HL-60 (cell line): ENCODE data around the gene FBXW5.

Source experiments
- DNase-seq, 2 experiments: peaks; one replicate each; pipeline ENCODE4 v3.0.0-alpha.2; 2010 to 2020; ENCODE audit warnings: low read depth in 1 of 2, low spot score in 1 of 2
- H3K27ac ChIP-seq: fragments of 250-450 bp; sonication (Bioruptor Pico); replicated peaks from 2 replicates; pipeline ENCODE4 v1.5.1; 2020; ENCODE audit warnings: mild to moderate bottlenecking, moderate library complexity
- H3K27me3 ChIP-seq: fragments of 250-450 bp; sonication (Bioruptor Pico); 2 replicates; pipeline ENCODE4 v1.5.1; 2021; ENCODE audit warnings: mild to moderate bottlenecking, moderate library complexity; ENCODE audit not compliant: insufficient read depth, poor library complexity, severe bottlenecking
- H3K4me3 ChIP-seq: replicated peaks from 2 replicates; pipeline ENCODE4 v1.5.1; 2011; ENCODE audit warnings: mild to moderate bottlenecking, control low read depth, low read length; ENCODE audit not compliant: insufficient read depth
- CTCF ChIP-seq: IDR thresholded peaks from one replicate; pipeline ENCODE4 v1.5.1; 2011; ENCODE audit warnings: low read length, control low read depth, inconsistent platforms; ENCODE audit not compliant: insufficient read depth
- GABPA ChIP-seq: IDR thresholded peaks from 2 replicates; pipeline ENCODE4 v1.6.1; 2012; ENCODE audit warnings: low read depth
- POLR2AphosphoS5 ChIP-seq: IDR thresholded peaks from 2 replicates; pipeline ENCODE4 v1.6.1; 2012; ENCODE audit warnings: low read depth
- SPI1 ChIP-seq: IDR thresholded peaks from 2 replicates; pipeline ENCODE4 v1.6.1; 2012; ENCODE audit warnings: low read depth, mild to moderate bottlenecking, borderline replicate concordance
- TF ChIP-seq, protein P1 (sequence below): IDR thresholded peaks from 2 replicates; pipeline ENCODE4 v1.6.1; 2012; ENCODE audit warnings: low read depth; ENCODE audit not compliant: insufficient replicate concordance

Gene FBXW5

DNA sequence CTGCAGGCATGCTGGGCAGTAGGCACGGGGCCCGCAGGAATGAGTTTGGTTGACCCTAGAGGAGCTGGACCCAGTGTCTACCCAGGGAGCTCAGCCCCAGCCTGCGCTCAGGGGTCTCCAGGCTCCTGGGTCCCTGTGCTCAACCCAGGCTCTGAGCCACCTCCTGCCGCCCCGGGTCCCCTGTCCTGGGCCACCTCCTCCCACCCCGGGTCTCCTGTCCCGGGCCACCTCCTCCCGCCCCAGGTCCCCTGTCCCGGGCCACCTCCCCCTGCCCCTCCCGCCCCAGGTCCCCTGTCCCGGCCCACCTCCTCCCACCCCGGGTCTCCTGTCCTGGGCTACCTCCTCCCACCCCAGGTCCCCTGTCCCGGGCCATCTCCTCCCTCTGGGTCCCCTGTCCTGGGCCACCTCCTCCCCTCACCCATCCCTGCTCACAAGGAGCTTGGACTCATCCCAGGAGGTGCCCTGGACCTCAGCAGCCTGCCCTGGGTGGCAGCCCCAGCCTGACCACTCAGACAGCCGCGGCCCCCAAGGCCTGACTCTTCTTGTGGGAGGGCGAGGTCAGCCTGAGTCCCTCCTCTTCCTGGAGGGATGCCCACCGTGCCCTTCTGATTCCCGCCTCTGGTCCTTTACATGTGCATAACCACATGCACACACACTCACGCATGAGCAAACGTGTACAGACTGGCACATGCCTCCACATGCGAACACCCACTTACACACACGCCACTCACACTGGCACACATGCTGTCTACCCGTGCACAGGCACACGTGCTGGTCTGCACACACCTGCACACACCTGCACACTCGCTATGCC, 9.9 kb upstream of the FBXW5 start:
- DNase-seq: no peak
- TF ChIP-seq POLR2AphosphoS5 (no peak), GABPA (no peak)

GRCh38 chr9:136953771-136954269, 9.3 kb upstream of the FBXW5 start:
- DNase-seq: no peak
- Histone ChIP-seq H3K4me3 (no peak overlapping the region), H3K27me3 (no peaks in the 10 kb centered on the region), H3K27ac (no peak overlapping the region)
- TF ChIP-seq, protein P1, sequence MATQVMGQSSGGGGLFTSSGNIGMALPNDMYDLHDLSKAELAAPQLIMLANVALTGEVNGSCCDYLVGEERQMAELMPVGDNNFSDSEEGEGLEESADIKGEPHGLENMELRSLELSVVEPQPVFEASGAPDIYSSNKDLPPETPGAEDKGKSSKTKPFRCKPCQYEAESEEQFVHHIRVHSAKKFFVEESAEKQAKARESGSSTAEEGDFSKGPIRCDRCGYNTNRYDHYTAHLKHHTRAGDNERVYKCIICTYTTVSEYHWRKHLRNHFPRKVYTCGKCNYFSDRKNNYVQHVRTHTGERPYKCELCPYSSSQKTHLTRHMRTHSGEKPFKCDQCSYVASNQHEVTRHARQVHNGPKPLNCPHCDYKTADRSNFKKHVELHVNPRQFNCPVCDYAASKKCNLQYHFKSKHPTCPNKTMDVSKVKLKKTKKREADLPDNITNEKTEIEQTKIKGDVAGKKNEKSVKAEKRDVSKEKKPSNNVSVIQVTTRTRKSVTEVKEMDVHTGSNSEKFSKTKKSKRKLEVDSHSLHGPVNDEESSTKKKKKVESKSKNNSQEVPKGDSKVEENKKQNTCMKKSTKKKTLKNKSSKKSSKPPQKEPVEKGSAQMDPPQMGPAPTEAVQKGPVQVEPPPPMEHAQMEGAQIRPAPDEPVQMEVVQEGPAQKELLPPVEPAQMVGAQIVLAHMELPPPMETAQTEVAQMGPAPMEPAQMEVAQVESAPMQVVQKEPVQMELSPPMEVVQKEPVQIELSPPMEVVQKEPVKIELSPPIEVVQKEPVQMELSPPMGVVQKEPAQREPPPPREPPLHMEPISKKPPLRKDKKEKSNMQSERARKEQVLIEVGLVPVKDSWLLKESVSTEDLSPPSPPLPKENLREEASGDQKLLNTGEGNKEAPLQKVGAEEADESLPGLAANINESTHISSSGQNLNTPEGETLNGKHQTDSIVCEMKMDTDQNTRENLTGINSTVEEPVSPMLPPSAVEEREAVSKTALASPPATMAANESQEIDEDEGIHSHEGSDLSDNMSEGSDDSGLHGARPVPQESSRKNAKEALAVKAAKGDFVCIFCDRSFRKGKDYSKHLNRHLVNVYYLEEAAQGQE: no peak
- no peak for TF ChIP-seq CTCF
- TF ChIP-seq SPI1: no peak
- no peak for TF ChIP-seq GABPA
- no peak for TF ChIP-seq POLR2AphosphoS5

More for the DNA sequence above, 9.9 kb upstream of the FBXW5 start:
- no peaks in the 10 kb centered on the region for H3K27me3 ChIP-seq
- no peak overlapping the region for H3K4me3 ChIP-seq
- no peak overlapping the region for H3K27ac ChIP-seq

DNA sequence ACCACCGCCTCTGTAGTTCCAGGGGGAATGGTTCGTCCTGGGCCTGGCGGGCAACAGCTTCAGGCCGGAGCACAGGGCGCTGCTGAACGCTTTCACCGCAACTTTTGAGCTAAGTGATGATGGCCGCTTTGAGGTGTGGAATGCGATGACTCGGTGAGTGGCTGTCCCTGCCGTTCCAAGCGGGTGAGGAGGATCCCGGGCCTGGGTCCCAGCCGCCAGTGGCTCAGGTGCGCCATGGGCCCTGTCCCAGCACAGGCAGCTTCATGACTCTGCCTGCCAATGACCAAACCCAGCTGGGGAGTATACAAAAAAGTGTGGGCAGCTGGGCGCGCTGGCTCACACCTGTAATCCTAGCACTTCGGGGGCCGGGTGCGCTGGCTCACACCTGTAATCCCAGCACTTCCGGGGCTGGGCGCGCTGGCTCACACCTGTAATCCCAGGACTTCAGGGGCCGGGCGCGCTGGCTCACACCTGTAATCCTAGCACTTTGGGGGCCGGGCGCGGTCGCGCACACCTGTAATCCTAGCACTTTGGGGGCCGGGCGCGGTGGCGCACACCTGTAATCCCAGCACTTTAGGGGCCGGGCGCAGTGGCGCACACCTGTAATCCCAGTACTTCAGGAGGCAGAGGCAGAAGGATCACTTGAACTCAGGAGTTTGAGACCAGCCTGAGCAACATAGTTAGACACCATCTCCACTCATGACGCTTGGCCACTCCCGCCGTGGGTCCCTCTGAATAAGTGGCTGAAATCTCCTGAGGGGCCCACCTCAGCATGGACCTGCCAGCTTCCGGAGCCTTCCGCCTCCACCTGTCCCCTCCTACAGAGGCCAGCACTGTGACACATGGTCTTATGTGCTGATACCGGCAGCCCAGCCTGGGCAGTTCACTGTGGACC, 8.6 kb upstream of the FBXW5 start:
- no peak overlapping the region for H3K4me3 ChIP-seq
- H3K27ac ChIP-seq: no peak overlapping the region
- TF ChIP-seq CTCF (no peak), GABPA (no peak), POLR2AphosphoS5 (no peak), SPI1 (no peak)
- no peaks in the 10 kb centered on the region for H3K27me3 ChIP-seq
- no peak for DNase-seq

GRCh38 chr9:136952321-136952850, 7.8 kb upstream of the FBXW5 start:
- no peak overlapping the region for H3K4me3 ChIP-seq
- TF ChIP-seq SPI1 (no peak), GABPA (no peak), CTCF (no peak), POLR2AphosphoS5 (no peak)
- TF ChIP-seq, protein P1: no peak
- DNase-seq: no peak
- H3K27ac ChIP-seq: no peak overlapping the region
- no peaks in the 10 kb centered on the region for H3K27me3 ChIP-seq
